ENCODE results near the gene MTFR2.

MTFR2 gene

DNA sequence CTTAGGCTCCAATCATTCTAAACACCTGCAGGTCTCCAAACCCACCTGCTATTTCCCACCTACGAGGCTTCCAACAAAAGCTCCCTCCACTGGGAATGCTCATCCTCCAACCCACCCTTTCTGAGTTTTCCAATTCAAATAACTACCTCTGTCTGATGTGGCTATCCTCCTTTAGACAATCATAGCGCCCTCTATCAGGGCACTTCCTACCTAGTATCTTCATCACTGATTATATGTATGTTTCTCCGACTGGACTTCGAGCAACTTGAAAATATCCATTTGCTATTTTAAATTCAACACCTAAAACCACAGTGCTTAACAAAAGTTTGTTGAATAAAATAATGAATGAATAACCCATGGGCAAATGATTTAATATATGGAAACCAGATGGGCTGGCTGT is 41.3 kb downstream of the MTFR2 start:
- H3K4me3 ChIP-seq (ENCODE audit: low read length): no peak overlapping the region
- TF ChIP-seq CTCF (conservative IDR thresholded peaks at IDR 0.05; ENCODE audit: low read depth, low read length): peak; percentile 6
- DNase-seq (ENCODE audit: low read depth): no peak

DNA sequence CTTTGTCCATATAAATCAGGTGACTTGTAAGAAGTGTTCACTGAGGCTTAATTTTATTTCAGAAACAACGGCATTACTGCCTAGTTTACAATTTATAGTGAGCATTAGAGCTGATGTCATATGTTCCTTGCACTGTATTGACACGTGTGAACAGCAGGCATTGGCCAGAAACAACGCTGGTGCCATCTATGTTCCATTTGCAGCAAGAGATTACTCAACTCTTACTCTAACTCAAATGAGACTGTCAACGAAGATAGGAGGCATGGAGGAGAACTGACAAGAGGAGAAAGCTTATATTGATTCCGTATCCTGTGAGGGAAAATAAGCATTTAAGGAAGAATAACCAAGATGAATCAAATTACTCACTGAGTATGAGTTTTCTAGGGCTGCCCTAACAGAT is 48.4 kb downstream of the MTFR2 start:
- no peak for TF ChIP-seq CTCF (conservative IDR thresholded peaks at IDR 0.05; ENCODE audit: low read depth, low read length)
- H3K4me3 ChIP-seq (ENCODE audit: low read length): no peak overlapping the region
- no peak for DNase-seq (ENCODE audit: low read depth)

DNA sequence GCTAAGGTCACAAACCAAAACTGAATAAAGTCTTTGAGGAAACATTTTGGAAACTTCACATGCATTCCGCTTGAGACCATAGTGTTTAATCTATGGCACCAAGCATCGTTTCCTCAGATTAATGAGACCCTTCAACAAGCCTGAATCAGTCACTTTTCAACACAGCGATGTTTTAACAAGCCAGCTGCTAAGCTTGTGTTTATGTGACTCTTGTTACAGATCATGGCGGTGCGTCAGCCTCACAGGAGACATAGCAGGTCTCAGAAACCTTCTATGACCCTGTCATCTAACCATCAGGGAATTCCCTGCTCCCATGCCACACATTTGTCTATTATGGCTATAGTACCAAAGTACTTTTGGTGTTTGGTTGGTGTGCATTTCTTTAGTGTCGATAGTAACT is 57.2 kb downstream of the MTFR2 start:
- DNase-seq (ENCODE audit: low read depth): no peak
- no peak for TF ChIP-seq CTCF (conservative IDR thresholded peaks at IDR 0.05; ENCODE audit: low read depth, low read length)

GRCh38 chr6:136191606-136192312 is 58.4 kb downstream of the MTFR2 start:
- no peak for TF ChIP-seq CTCF (conservative IDR thresholded peaks at IDR 0.05; ENCODE audit: low read depth, low read length)
- DNase-seq (ENCODE audit: low read depth): no peak
- no peak overlapping the region for H3K4me3 ChIP-seq (ENCODE audit: low read length)

More for the DNA sequence above, 57.2 kb downstream of the MTFR2 start:
- no peak overlapping the region for H3K4me3 ChIP-seq (ENCODE audit: low read length)

GRCh38 chr6:136189104-136189503 is 61.0 kb downstream of the MTFR2 start:
- no peak for TF ChIP-seq CTCF (conservative IDR thresholded peaks at IDR 0.05; ENCODE audit: low read depth, low read length)
- peak; percentile 9 for DNase-seq (ENCODE audit: low read depth)

DNA sequence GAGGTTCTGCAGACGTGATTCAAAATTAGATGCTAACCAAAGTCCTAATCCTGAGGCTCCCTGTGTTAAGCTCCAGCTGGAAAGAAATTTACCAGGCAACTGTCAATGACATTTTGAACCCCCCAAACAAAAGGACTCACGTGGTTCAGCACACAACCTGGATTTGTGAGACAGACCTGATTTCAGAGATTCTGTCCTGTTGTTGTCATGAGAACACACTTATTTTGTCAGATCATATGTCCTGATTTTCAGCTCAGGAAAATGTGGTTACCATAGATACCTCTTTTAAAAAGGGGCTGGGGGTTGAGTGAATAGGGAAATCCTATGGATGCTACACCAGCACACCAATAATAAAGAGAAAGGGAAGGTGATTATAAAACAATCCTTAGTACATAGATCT is 61.6 kb downstream of the MTFR2 start:
- DNase-seq (ENCODE audit: low read depth): no peak
- no peak overlapping the region for H3K4me3 ChIP-seq (ENCODE audit: low read length)
- TF ChIP-seq CTCF (conservative IDR thresholded peaks at IDR 0.05; ENCODE audit: low read depth, low read length): no peak

More at GRCh38 chr6:136189104-136189503, 61.0 kb downstream of the MTFR2 start:
- H3K4me3 ChIP-seq (ENCODE audit: low read length): no peak overlapping the region

- TF ChIP-seq CTCF (conservative IDR thresholded peaks at IDR 0.05; ENCODE audit: low read depth, low read length): no peak
- H3K4me3 ChIP-seq (ENCODE audit: low read length): no peak overlapping the region
- no peak for DNase-seq (ENCODE audit: low read depth)
Observed at GRCh38 chr6:136186363-136186762, 63.7 kb downstream of the MTFR2 start.
